Endothelial cell of umbilical vein (primary cell): ENCODE measurements around the gene LYZL6.

ENCODE experiments used
- EZH2 ChIP-seq: IDR thresholded peaks from 2 replicates; pipeline ENCODE4 v1.6.1; 2012; ENCODE audit warnings: borderline replicate concordance, low read depth, mild to moderate bottlenecking, moderate library complexity, low read length, inconsistent platforms; ENCODE audit not compliant: severe bottlenecking
- POLR2A ChIP-seq: IDR thresholded peaks from 2 replicates; pipeline ENCODE4 v1.6.1; 2012; ENCODE audit warnings: low read depth, mild to moderate bottlenecking, control low read depth, low read length
- POLR2AphosphoS5 ChIP-seq: IDR thresholded peaks from 2 replicates; pipeline ENCODE4 v1.6.1; 2012; ENCODE audit warnings: low read depth, mild to moderate bottlenecking, control low read depth, low read length, moderate library complexity; ENCODE audit not compliant: insufficient read depth
- TF ChIP-seq, protein P1 (sequence below), 2 donors: IDR thresholded peaks; 1 replicate in 1 of 2; 2 replicates in 1 of 2; pipeline ENCODE4 v1.5.1; 2011; ENCODE audit warnings: low read length in 2 of 2, mild to moderate bottlenecking in 2 of 2, moderate library complexity in 2 of 2, control low read depth in 1 of 2, inconsistent platforms in 1 of 2, low read depth in 1 of 2; ENCODE audit not compliant: insufficient read depth in 1 of 2; ENCODE audit errors: extremely low read depth in 1 of 2
- TF ChIP-seq, protein P2 (sequence below): IDR thresholded peaks from 2 replicates; pipeline ENCODE4 v1.6.1; 2011; ENCODE audit not compliant: insufficient read depth, insufficient read length

DNA sequence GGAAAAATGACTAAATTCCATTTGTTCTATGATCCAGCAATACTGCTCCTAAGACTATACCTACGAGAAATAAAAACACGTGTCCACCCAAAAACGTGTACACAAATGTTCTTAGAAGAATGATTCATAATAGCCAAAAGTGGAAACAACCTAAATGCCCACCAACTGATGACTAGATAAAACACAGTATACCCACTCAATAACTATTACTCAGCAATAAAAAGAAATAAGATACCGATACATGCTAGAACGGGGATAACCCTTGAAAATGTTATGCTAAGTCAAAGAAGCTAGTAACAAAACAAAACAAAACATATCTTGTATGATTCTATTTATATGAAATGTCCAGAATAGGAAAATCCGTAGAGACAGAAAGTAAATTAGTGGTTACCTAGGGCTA is 20.1 kb upstream of the LYZL6 start:
- TF ChIP-seq, protein P1, sequence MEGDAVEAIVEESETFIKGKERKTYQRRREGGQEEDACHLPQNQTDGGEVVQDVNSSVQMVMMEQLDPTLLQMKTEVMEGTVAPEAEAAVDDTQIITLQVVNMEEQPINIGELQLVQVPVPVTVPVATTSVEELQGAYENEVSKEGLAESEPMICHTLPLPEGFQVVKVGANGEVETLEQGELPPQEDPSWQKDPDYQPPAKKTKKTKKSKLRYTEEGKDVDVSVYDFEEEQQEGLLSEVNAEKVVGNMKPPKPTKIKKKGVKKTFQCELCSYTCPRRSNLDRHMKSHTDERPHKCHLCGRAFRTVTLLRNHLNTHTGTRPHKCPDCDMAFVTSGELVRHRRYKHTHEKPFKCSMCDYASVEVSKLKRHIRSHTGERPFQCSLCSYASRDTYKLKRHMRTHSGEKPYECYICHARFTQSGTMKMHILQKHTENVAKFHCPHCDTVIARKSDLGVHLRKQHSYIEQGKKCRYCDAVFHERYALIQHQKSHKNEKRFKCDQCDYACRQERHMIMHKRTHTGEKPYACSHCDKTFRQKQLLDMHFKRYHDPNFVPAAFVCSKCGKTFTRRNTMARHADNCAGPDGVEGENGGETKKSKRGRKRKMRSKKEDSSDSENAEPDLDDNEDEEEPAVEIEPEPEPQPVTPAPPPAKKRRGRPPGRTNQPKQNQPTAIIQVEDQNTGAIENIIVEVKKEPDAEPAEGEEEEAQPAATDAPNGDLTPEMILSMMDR (IDR thresholded peaks at IDR 0.05; ENCODE audit: extremely low read depth in 1 of 2, insufficient read depth in 1 of 2, low read depth in 1 of 2, low read length in 2 of 2) = no peak
- no peak for TF ChIP-seq POLR2A
- no peak for TF ChIP-seq EZH2
- TF ChIP-seq, protein P2, sequence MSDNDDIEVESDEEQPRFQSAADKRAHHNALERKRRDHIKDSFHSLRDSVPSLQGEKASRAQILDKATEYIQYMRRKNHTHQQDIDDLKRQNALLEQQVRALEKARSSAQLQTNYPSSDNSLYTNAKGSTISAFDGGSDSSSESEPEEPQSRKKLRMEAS = no peak
- TF ChIP-seq POLR2AphosphoS5 = no peak
